ENCODE data around the gene LCORL.

LCORL gene

DNA sequence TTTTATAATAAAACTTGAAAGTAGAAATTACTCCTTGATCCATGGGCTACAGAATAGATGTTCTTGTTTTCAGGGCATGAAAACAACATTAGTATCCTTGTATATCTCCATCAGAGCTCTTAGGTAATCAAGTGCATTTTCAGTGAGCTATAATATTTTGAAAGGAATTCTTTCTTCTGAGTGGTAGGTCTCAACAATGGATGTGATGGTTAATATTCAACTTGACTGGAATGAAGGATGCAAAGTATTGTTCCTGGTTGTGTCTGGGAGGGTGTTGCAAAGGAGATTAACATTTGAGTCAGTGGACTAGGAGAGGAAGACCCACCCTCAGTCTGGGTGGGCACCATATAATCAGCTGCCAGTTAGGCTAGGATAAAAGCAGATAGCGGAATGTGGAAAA is 100.1 kb downstream of the LCORL start:
- H3K18ac ChIP-seq (ENCODE audit: low read length): no peak overlapping the region
- no peak overlapping the region for H2AFZ ChIP-seq (ENCODE audit: low read length)
- H4K8ac ChIP-seq (ENCODE audit: low read depth, low read length): no peak overlapping the region
- no peak overlapping the region for H3K27ac ChIP-seq (replicated peaks; ENCODE audit: low read length)
- H2BK12ac ChIP-seq (ENCODE audit: low read length): no peak overlapping the region
- H2BK5ac ChIP-seq (ENCODE audit: low read length): no peak overlapping the region
- H3K79me1 ChIP-seq (ENCODE audit: low read depth, low read length): no peaks in the 10 kb centered on the region
- H2BK15ac ChIP-seq (ENCODE audit: low read length): no peak overlapping the region
- no peak overlapping the region for H4K91ac ChIP-seq (ENCODE audit: low read depth, low read length, poor library complexity)
- no peak overlapping the region for H3K4me3 ChIP-seq (ENCODE audit: low read length in 2 of 2)
- no peak overlapping the region for H3K23ac ChIP-seq (ENCODE audit: low read depth, low read length, poor library complexity)
- DNase-seq (ENCODE audit: low spot score): no peak
- no peak overlapping the region for H3K4ac ChIP-seq (ENCODE audit: low read length)
- no peak overlapping the region for H2AK5ac ChIP-seq (ENCODE audit: low read depth, low read length)
- H2BK120ac ChIP-seq (ENCODE audit: low read depth, low read length): no peak overlapping the region
- H3K14ac ChIP-seq (ENCODE audit: low read length): no peak overlapping the region
- WGBS, 2 donors (ENCODE audit: extremely low coverage in 2 of 2, insufficient read length in 2 of 2, insufficient replicate concordance in 1 of 2): no CpG with 5 or more reads among the region's 1 CpG
- H3K27me3 ChIP-seq (ENCODE audit: control insufficient read depth in 3 of 3, insufficient read depth in 3 of 3, low read depth in 1 of 3, low read length in 3 of 3): no peaks in the 10 kb centered on the region
- H3K4me2 ChIP-seq (ENCODE audit: insufficient read depth, low read length, poor library complexity, severe bottlenecking): no peak overlapping the region
- H3K9ac ChIP-seq (ENCODE audit: low read depth, low read length, poor library complexity): no peak overlapping the region
- no peaks in the 10 kb centered on the region for H3K4me1 ChIP-seq (ENCODE audit: control insufficient read depth in 2 of 2, insufficient read depth in 1 of 2, low read depth in 1 of 2, low read length in 2 of 2)
- H3K9me3 ChIP-seq (replicated peaks in 1 of 2; ENCODE audit: control insufficient read depth in 2 of 2, insufficient read depth in 1 of 2, low read depth in 1 of 2, low read length in 2 of 2): peaks cover 0 to 14% of the 10 kb centered on the region in 2 donors
- H3K36me3 ChIP-seq (replicated peaks in 1 of 2; ENCODE audit: control insufficient read depth in 2 of 2, insufficient read depth in 2 of 2, low read length in 2 of 2): peaks cover 0 to 47% of the 10 kb centered on the region in 2 donors

DNA sequence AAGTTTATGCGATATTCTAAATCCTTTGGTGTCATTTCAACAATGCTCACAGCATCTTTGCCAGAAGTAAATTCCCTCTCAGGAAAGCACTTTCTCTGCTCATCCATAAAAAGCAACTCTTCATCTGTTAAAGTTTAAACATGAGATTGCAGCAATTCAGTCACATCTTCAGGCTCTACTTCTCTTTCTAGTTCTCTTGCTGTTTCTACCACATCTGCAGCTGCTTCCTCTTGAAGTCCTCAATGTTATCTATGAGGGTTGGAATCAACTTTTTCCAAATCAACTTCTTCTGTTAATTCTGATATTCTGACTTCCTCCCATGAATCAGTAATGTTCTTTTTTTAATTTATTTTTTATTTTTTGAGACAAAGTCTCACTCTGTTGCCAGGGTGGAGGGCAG is 100.9 kb downstream of the LCORL start:
- Histone ChIP-seq H2AFZ (ENCODE audit: low read length) (no peak overlapping the region), H3K27me3 (ENCODE audit: control insufficient read depth in 3 of 3, insufficient read depth in 3 of 3, low read depth in 1 of 3, low read length in 3 of 3) (no peaks in the 10 kb centered on the region), H2BK5ac (ENCODE audit: low read length) (no peak overlapping the region), H2BK120ac (ENCODE audit: low read depth, low read length) (no peak overlapping the region), H3K23ac (ENCODE audit: low read depth, low read length, poor library complexity) (no peak overlapping the region), H2BK15ac (ENCODE audit: low read length) (no peak overlapping the region), H3K9me3 (replicated peaks in 1 of 2; ENCODE audit: control insufficient read depth in 2 of 2, insufficient read depth in 1 of 2, low read depth in 1 of 2, low read length in 2 of 2) (peaks cover 0 to 14% of the 10 kb centered on the region in 2 donors), H3K36me3 (replicated peaks in 1 of 2; ENCODE audit: control insufficient read depth in 2 of 2, insufficient read depth in 2 of 2, low read length in 2 of 2) (peaks cover 0 to 46% of the 10 kb centered on the region in 2 donors), H3K4me2 (ENCODE audit: insufficient read depth, low read length, poor library complexity, severe bottlenecking) (no peak overlapping the region), H3K9ac (ENCODE audit: low read depth, low read length, poor library complexity) (no peak overlapping the region), H2BK12ac (ENCODE audit: low read length) (no peak overlapping the region), H3K4me3 (ENCODE audit: low read length in 2 of 2) (no peak overlapping the region), H4K8ac (ENCODE audit: low read depth, low read length) (no peak overlapping the region), H3K14ac (ENCODE audit: low read length) (no peak overlapping the region), H3K4me1 (ENCODE audit: control insufficient read depth in 2 of 2, insufficient read depth in 1 of 2, low read depth in 1 of 2, low read length in 2 of 2) (no peaks in the 10 kb centered on the region), H3K18ac (ENCODE audit: low read length) (no peak overlapping the region), H3K79me1 (ENCODE audit: low read depth, low read length) (no peaks in the 10 kb centered on the region), H3K27ac (replicated peaks; ENCODE audit: low read length) (no peak overlapping the region), H3K4ac (ENCODE audit: low read length) (no peak overlapping the region), H2AK5ac (ENCODE audit: low read depth, low read length) (no peak overlapping the region), H4K91ac (ENCODE audit: low read depth, low read length, poor library complexity) (no peak overlapping the region)
- WGBS, 2 donors (ENCODE audit: extremely low coverage in 2 of 2, insufficient read length in 2 of 2, insufficient replicate concordance in 1 of 2): no CpG with 5 or more reads among the region's 1 CpG
- DNase-seq (ENCODE audit: low spot score): no peak

DNA sequence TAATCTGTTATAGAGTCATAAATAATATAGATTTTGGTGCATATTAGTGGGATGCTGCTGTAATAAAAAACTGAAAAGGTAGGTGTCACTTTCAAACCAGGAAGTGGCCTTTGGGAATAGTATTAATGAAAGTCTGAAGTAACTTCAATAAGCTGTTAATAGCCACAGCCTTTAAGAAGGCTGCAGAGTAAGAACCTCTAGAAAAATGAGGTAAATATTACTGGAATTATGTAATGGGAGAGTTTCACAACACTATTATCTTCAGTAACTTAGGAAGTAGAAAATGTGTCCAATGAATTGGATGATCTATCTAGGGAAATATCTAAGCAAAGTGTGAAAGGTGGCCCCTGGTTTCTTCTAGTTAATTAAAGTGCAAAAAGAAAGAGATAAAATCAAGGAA is 106.1 kb downstream of the LCORL start:
- Histone ChIP-seq H2BK5ac (ENCODE audit: low read length) (no peak overlapping the region), H2BK15ac (ENCODE audit: low read length) (no peak overlapping the region), H3K23ac (ENCODE audit: low read depth, low read length, poor library complexity) (no peak overlapping the region), H3K18ac (ENCODE audit: low read length) (no peak overlapping the region), H3K27ac (replicated peaks; ENCODE audit: low read length) (no peak overlapping the region), H2BK120ac (ENCODE audit: low read depth, low read length) (no peak overlapping the region), H3K4ac (ENCODE audit: low read length) (no peak overlapping the region), H2BK12ac (ENCODE audit: low read length) (no peak overlapping the region), H3K4me1 (ENCODE audit: control insufficient read depth in 2 of 2, insufficient read depth in 1 of 2, low read depth in 1 of 2, low read length in 2 of 2) (no peaks in the 10 kb centered on the region), H3K14ac (ENCODE audit: low read length) (no peak overlapping the region), H3K4me2 (ENCODE audit: insufficient read depth, low read length, poor library complexity, severe bottlenecking) (no peak overlapping the region), H3K4me3 (ENCODE audit: low read length in 2 of 2) (no peak overlapping the region), H3K36me3 (replicated peaks in 1 of 2; ENCODE audit: control insufficient read depth in 2 of 2, insufficient read depth in 2 of 2, low read length in 2 of 2) (peaks cover 7 to 59% of the 10 kb centered on the region in 2 donors), H2AK5ac (ENCODE audit: low read depth, low read length) (no peak overlapping the region), H2AFZ (ENCODE audit: low read length) (no peak overlapping the region), H4K8ac (ENCODE audit: low read depth, low read length) (no peak overlapping the region), H3K9ac (ENCODE audit: low read depth, low read length, poor library complexity) (no peak overlapping the region), H3K79me1 (ENCODE audit: low read depth, low read length) (peaks cover 5% of the 10 kb centered on the region), H3K27me3 (ENCODE audit: control insufficient read depth in 3 of 3, insufficient read depth in 3 of 3, low read depth in 1 of 3, low read length in 3 of 3) (no peaks in the 10 kb centered on the region), H4K91ac (ENCODE audit: low read depth, low read length, poor library complexity) (no peak overlapping the region), H3K9me3 (replicated peaks in 1 of 2; ENCODE audit: control insufficient read depth in 2 of 2, insufficient read depth in 1 of 2, low read depth in 1 of 2, low read length in 2 of 2) (peaks cover 0 to 17% of the 10 kb centered on the region in 2 donors)
- no peak for DNase-seq (ENCODE audit: low spot score)

DNA sequence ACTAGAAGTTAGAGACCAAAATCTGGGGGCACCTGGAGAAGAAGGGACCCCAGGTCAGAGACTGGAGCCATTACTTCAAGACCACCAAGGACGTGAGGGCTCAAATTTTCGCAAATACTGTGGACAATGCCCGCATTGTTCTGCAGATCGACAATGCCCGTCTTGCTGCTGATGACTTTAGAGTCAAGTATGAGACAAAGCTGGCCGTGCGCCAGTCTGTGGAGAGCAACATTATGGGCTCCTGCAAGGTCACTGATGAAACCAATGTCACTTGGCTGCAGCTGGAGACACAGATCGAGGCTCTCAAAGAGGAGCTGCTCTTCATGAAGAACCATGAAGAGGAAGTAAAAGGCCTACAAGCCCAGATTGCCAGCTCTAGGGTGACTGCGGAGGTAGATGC is 109.5 kb downstream of the LCORL start:
- H4K91ac ChIP-seq (ENCODE audit: low read depth, low read length, poor library complexity): no peak overlapping the region
- no peak for DNase-seq (ENCODE audit: low spot score)
- H3K36me3 ChIP-seq (replicated peaks in 1 of 2; ENCODE audit: control insufficient read depth in 2 of 2, insufficient read depth in 2 of 2, low read length in 2 of 2): peaks cover 7 to 68% of the 10 kb centered on the region in 2 donors
- H3K27ac ChIP-seq (replicated peaks; ENCODE audit: low read length): no peak overlapping the region
- no CpG with 5 or more reads among the region's 9 CpGs for WGBS, 2 donors (ENCODE audit: extremely low coverage in 2 of 2, insufficient read length in 2 of 2, insufficient replicate concordance in 1 of 2)
- H3K18ac ChIP-seq (ENCODE audit: low read length): no peak overlapping the region
- no peak overlapping the region for H3K14ac ChIP-seq (ENCODE audit: low read length)
- no peak overlapping the region for H3K23ac ChIP-seq (ENCODE audit: low read depth, low read length, poor library complexity)
- H2BK120ac ChIP-seq (ENCODE audit: low read depth, low read length): no peak overlapping the region
- H3K4me1 ChIP-seq (ENCODE audit: control insufficient read depth in 2 of 2, insufficient read depth in 1 of 2, low read depth in 1 of 2, low read length in 2 of 2): no peaks in the 10 kb centered on the region
- H3K79me1 ChIP-seq (ENCODE audit: low read depth, low read length): peaks cover 5% of the 10 kb centered on the region
- H3K4ac ChIP-seq (ENCODE audit: low read length): no peak overlapping the region
- H3K4me2 ChIP-seq (ENCODE audit: insufficient read depth, low read length, poor library complexity, severe bottlenecking): no peak overlapping the region
- H3K4me3 ChIP-seq (ENCODE audit: low read length in 2 of 2): no peak overlapping the region
- no peak overlapping the region for H4K8ac ChIP-seq (ENCODE audit: low read depth, low read length)
- no peak overlapping the region for H2BK15ac ChIP-seq (ENCODE audit: low read length)
- no peak overlapping the region for H3K9ac ChIP-seq (ENCODE audit: low read depth, low read length, poor library complexity)
- H3K9me3 ChIP-seq (replicated peaks in 1 of 2; ENCODE audit: control insufficient read depth in 2 of 2, insufficient read depth in 1 of 2, low read depth in 1 of 2, low read length in 2 of 2): peaks cover 0 to 15% of the 10 kb centered on the region in 2 donors
- H2BK12ac ChIP-seq (ENCODE audit: low read length): no peak overlapping the region
- no peak overlapping the region for H2AK5ac ChIP-seq (ENCODE audit: low read depth, low read length)
- no peak overlapping the region for H2BK5ac ChIP-seq (ENCODE audit: low read length)
- H2AFZ ChIP-seq (ENCODE audit: low read length): no peak overlapping the region
- no peaks in the 10 kb centered on the region for H3K27me3 ChIP-seq (ENCODE audit: control insufficient read depth in 3 of 3, insufficient read depth in 3 of 3, low read depth in 1 of 3, low read length in 3 of 3)
